ENCODE data around the gene STX19. TPM values are rescaled to one million over a fixed set of nuclear protein-coding genes. Genes with fewer than 3 reads are reported as not detected.

Gene STX19
- total and polyA plus RNA-seq, 2 experiments from 2014 or later = 0.29 TPM; not detected in 1

GRCh38 chr3:94049267-94049666 lies 20.9 kb upstream of the STX19 start:
- Mint-ChIP-seq H3K9me3 (peaks cover 16% of the 10 kb centered on the region), H3K4me3 (no peak overlapping the region), H3K36me3 (ENCODE audit: low read depth) (peaks cover 16% of the 10 kb centered on the region), H3K27me3 (ENCODE audit: insufficient read depth, low read depth, poor library complexity) (peaks cover 9% of the 10 kb centered on the region), H3K4me1 (no peaks in the 10 kb centered on the region), H3K27ac (no peak overlapping the region)
- DNase-seq (ENCODE audit: low spot score) = no peak
- H3F3A ChIP-seq (replicated peaks; ENCODE audit: low read depth) = no peaks in the 10 kb centered on the region
- H3K4me2 ChIP-seq = no peak overlapping the region
- no peaks in the 10 kb centered on the region for H4K20me1 ChIP-seq (replicated peaks; ENCODE audit: insufficient read depth)
- no peaks in the 10 kb centered on the region for H3K4me1 ChIP-seq (ENCODE audit: insufficient read depth)
- no peak overlapping the region for H3K27ac ChIP-seq (ENCODE audit: low read depth)
- ATAC-seq = no peak
- H3K9me2 ChIP-seq (ENCODE audit: insufficient read depth) = no peaks in the 10 kb centered on the region
- H3K79me2 ChIP-seq (replicated peaks; ENCODE audit: insufficient read depth) = no peaks in the 10 kb centered on the region
- no peak overlapping the region for H2AFZ ChIP-seq
- TF ChIP-seq ZNF462 (CRISPR knock-in tag; IDR thresholded peaks at IDR 0.05) (no peak), POLR2AphosphoS5 (IDR thresholded peaks at IDR 0.05; ENCODE audit: low read depth) (no peak), REST (IDR thresholded peaks at IDR 0.05; ENCODE audit: unreplicated experiment) (no peak), ZNF331 (CRISPR knock-in tag; IDR thresholded peaks at IDR 0.05; ENCODE audit: low read depth) (no peak), ZNF114 (CRISPR knock-in tag; IDR thresholded peaks at IDR 0.05) (no peak), EZH2 (IDR thresholded peaks at IDR 0.05; ENCODE audit: low read depth, unreplicated experiment) (no peak), EZH2phosphoT487 (IDR thresholded peaks at IDR 0.05; ENCODE audit: unreplicated experiment) (no peak), JUNB (IDR thresholded peaks at IDR 0.05; ENCODE audit: unreplicated experiment) (no peak), CREB1 (CRISPR knock-in tag; IDR thresholded peaks at IDR 0.05; ENCODE audit: low read depth) (no peak), CTCF (conservative IDR thresholded peaks at IDR 0.05; ENCODE audit: low read depth in 2 of 2) (no peak), NANOG (IDR thresholded peaks at IDR 0.05; ENCODE audit: borderline replicate concordance) (no peak)
- H3K4me3 ChIP-seq = no peak overlapping the region
- no peaks in the 10 kb centered on the region for H3K27me3 ChIP-seq (ENCODE audit: insufficient read depth)
- H3K36me3 ChIP-seq (ENCODE audit: insufficient read depth) = peaks cover 3% of the 10 kb centered on the region; the same call in 1 of the 2 replicates
